D721Med (cell line): Measurements from ENCODE around the gene PHLDA1.

Source experiments
- DNase-seq: peaks from one replicate; pipeline ENCODE4 v3.0.0; 2011; ENCODE audit warnings: low spot score; ENCODE audit not compliant: insufficient read length
- FAIRE-seq: peaks from 2 replicates; lab custom pipeline; 2011; peaks lifted over from hg19 to GRCh38; lab: Jason Lieb, UNC
- CTCF ChIP-seq: IDR thresholded peaks from 2 replicates; pipeline ENCODE4 v1.5.1; 2012; ENCODE audit warnings: mild to moderate bottlenecking, control low read depth; ENCODE audit not compliant: insufficient read depth; ENCODE audit errors: missing control alignments

The PHLDA1 gene

GRCh38 chr12:76040461-76040860 lies 8.9 kb upstream of the PHLDA1 start:
- DNase-seq (no peak), FAIRE-seq (no peak)
- TF ChIP-seq CTCF, result no peak

- TF ChIP-seq CTCF, result no peak
- DNase-seq (no peak), FAIRE-seq (no peak)
Observed at GRCh38 chr12:76038176-76038575, 6.6 kb upstream of the PHLDA1 start.

GRCh38 chr12:76037130-76038103 lies 5.8 kb upstream of the PHLDA1 start:
- FAIRE-seq (peak; percentile 91), DNase-seq (peak; percentile 21)
- peak; percentile 95 for TF ChIP-seq CTCF

GRCh38 chr12:76035045-76035444 lies 3.5 kb upstream of the PHLDA1 start:
- DNase-seq, result no peak
- FAIRE-seq, result no peak
- no peak for TF ChIP-seq CTCF

DNA sequence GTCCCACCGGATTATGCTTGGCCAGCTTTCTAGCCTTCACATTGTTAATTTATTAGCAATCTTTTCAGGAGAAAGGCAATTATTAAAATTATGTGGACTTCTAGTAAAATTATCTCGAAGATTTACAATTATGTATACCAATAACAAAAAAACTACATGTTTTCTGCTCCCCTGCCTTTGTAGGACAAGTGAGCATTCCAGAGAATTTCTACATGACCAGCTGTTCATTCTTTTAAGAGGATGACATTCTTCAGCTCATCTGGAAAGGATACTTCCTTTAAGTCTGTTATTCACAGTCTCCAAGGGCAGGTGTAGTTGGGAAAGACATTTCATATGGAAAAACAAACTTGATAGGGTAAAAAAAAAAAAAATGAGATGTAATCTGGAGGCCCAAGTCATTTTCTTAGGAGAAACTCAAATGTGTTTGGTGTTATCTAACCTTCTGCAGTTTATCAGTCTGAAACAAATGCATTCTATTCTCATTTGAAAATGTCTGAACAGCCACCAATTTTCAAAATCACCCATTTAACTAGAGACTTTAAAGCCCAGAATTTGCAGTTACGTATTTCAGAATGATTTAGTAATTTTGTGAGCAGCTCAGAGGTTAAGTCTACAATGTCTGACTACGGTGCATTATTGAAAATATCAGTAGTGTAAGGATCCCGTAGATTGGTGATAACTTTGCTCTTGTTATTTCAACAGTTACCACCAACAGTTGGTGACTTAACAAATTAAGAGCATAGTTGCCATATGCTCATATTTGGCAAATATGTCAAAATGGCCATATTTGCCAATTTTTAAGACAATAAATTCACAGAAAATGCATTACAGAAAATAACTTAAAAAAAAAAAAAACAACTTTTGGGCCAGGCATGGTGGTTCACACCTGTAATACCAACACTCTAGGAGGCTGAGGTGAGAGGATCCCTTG lies 1.8 kb upstream of the PHLDA1 start:
- no peak for TF ChIP-seq CTCF
- FAIRE-seq, result no peak
- no peak for DNase-seq

DNA sequence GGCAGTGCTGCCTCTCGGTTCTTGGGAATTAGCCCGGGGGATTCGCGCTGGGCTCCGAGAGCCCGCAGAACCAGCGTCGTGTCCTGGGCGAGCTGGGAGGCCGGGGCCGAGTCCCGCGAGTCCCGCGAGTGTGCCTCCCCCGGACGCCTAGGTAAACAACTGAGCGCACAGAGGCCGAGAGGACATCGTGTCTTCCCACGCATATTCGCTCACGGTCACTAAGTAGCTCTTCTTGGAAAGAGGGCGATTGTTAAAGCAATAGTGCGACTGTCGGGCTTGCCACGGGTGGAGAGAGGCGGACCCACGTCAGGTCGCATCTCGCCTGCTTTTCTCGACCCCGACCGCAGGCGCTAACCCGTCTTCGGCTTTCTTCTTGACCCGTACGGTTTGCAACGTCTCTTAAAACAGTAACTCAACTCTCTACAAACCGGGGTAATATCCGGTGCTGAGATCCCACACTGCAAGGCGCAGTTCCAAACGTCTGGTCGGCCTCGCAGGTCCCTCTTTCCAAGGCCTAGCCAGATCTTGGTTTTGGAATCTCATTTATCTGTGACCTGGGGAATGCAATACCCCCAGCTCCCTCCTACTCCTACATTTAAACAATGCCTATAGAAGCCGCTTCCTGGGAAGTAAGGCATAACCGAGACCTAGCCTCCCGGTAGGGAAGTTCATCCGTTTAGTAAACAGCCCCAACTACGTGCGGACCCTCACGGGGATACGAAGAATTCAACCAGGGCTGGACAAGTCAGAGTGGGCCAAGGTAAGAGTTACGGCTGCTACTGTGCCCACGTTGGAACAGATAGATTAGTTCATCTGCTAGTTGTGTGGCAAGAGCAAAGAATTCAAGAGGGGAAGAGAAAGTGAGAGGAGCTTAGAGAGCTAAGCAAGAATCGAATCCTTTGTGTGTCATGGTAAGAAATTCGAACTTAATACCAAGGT lies 736 bp upstream of the PHLDA1 start:
- no peak for DNase-seq
- no peak for TF ChIP-seq CTCF
- no peak for FAIRE-seq
